LNCAP (cell line): ENCODE data around the gene PTPRM.

Source experiments
- CTCF ChIP-seq: fragments of 450-650 bp; IDR thresholded peaks from 2 replicates; pipeline ENCODE4 v1.5.1; 2017; ENCODE audit warnings: mild to moderate bottlenecking

PTPRM gene

GRCh38 chr18:7885865-7886264 lies 318.7 kb downstream of the PTPRM start:
- TF ChIP-seq CTCF, result no peak

DNA sequence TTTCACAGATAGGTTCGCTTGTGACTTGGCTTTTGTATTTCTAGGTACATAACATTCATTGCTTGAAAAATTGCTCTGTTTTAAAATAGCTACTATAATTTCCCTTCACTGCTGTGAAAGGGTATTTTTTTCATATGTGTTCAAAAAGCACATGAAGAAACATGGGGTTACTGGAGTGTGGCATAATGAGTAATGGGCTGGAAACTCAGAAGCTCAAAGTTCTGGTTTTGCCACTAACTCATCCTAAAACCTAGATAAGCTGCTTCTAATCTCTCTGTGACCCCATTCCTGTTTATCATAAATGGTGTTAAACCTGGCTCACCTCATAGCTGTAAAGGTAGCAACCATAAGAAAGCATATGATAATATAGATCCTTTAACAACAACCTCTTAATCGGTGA lies 319.3 kb downstream of the PTPRM start:
- TF ChIP-seq CTCF, result no peak

GRCh38 chr18:7889515-7889914 lies 322.4 kb downstream of the PTPRM start:
- TF ChIP-seq CTCF, result no peak

GRCh38 chr18:7890075-7890474 lies 323.0 kb downstream of the PTPRM start:
- no peak for TF ChIP-seq CTCF

- no peak for TF ChIP-seq CTCF
Observed at GRCh38 chr18:7892556-7892955, 325.4 kb downstream of the PTPRM start.

DNA sequence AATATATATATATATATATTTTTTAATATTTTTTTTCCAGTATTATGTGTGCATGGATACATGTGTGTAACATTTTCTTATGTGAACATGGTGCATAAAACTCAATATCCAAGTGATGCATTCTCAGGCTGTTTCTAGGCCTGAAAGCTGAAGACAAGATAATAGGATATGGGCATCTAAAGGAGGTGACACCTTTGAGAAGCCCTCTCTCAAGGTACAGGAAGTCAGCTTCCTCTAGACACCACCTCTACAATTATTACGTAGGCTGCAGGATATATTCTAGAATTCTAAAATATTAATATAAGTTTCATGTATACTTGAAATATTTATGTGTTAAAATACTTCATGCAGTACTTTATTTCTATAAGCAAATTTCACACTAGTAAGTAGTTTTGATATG lies 327.5 kb downstream of the PTPRM start:
- no peak for TF ChIP-seq CTCF

GRCh38 chr18:7895346-7895745 lies 328.2 kb downstream of the PTPRM start:
- no peak for TF ChIP-seq CTCF

DNA sequence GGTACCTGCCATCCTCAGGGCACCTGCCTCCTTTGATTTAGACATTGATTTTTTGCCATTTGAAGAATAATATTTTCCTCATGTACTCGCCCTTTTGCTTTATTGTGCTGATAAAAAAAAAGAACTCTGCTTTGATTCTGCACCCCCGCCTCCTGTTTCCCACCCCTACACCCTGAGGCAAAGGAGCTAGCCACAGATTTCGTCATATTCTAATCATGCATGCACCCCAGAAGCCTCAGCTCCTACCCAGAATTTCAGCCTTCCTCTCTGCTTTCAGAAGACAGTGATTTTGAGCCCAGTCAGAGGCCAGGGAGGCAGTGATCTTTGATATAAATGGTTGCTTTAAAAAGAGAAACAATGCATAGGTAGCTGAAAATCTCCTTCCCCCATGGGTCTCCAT lies 329.0 kb downstream of the PTPRM start:
- no peak for TF ChIP-seq CTCF
